ENCODE results near the gene PRF1.
"Not testable (repeated sequence)": the region's sequence is repeated elsewhere in the genome, so short reads cannot be mapped to it uniquely, and the experiment has no call there.

Gene PRF1

GRCh38 chr10:70617798-70618568 is 15.4 kb upstream of the PRF1 start:
- DNase-seq (ENCODE audit: low read depth): no peak

GRCh38 chr10:70616761-70617160 is 14.2 kb upstream of the PRF1 start:
- DNase-seq (ENCODE audit: low read depth): no peak

- no peak for DNase-seq (ENCODE audit: low read depth)
Observed at GRCh38 chr10:70615784-70616522, 13.4 kb upstream of the PRF1 start.

- no peak for DNase-seq (ENCODE audit: low read depth)
Observed at GRCh38 chr10:70615211-70615610, 12.7 kb upstream of the PRF1 start.

GRCh38 chr10:70614364-70614763 is 11.8 kb upstream of the PRF1 start:
- DNase-seq (ENCODE audit: low read depth): not testable (repeated sequence)

GRCh38 chr10:70613941-70614340 is 11.4 kb upstream of the PRF1 start:
- no peak for DNase-seq (ENCODE audit: low read depth)

GRCh38 chr10:70607936-70608335 is 5.4 kb upstream of the PRF1 start:
- no peak for DNase-seq (ENCODE audit: low read depth)

GRCh38 chr10:70605161-70605560 is 2.6 kb upstream of the PRF1 start:
- no peak for DNase-seq (ENCODE audit: low read depth)

GRCh38 chr10:70604106-70604505 is 1.6 kb upstream of the PRF1 start:
- no peak for DNase-seq (ENCODE audit: low read depth)

GRCh38 chr10:70603449-70603801 is 884 bp upstream of the PRF1 start:
- DNase-seq (ENCODE audit: low read depth): peak; percentile 56

GRCh38 chr10:70601746-70602145 is 795 bp downstream of the PRF1 start:
- no peak for DNase-seq (ENCODE audit: low read depth)

- no peak for DNase-seq (ENCODE audit: low read depth)
Observed at GRCh38 chr10:70600512-70601395, 1.8 kb downstream of the PRF1 start.

- no peak for DNase-seq (ENCODE audit: low read depth)
Observed at GRCh38 chr10:70599791-70600190, 2.8 kb downstream of the PRF1 start.

GRCh38 chr10:70599319-70599718 is 3.2 kb downstream of the PRF1 start:
- DNase-seq (ENCODE audit: low read depth): no peak

- no peak for DNase-seq (ENCODE audit: low read depth)
Observed at GRCh38 chr10:70598857-70599295, 3.7 kb downstream of the PRF1 start.

GRCh38 chr10:70597856-70598815 is 4.4 kb downstream of the PRF1 start:
- DNase-seq (ENCODE audit: low read depth): no peak

GRCh38 chr10:70596860-70597809 is 5.4 kb downstream of the PRF1 start:
- DNase-seq (ENCODE audit: low read depth): no peak

GRCh38 chr10:70596110-70596798 is 6.3 kb downstream of the PRF1 start:
- DNase-seq (ENCODE audit: low read depth): no peak

GRCh38 chr10:70595566-70596016 is 7.0 kb downstream of the PRF1 start:
- DNase-seq (ENCODE audit: low read depth): no peak
